Suppressor macrophage (primary cell): ENCODE measurements around the gene ROCK1.

ENCODE experiments used
- DNase-seq, 4 experiments: peaks; one replicate each; pipeline ENCODE4 v3.0.0-alpha.2; 2020 to 2022

The ROCK1 gene

GRCh38 chr18:21105936-21106335 is 5.7 kb downstream of the ROCK1 start:
- DNase-seq, result peak in 3 of 4 experiments; percentile 25 to 47 (median 39)

- no peak for DNase-seq
These were observed 10.4 kb downstream of the ROCK1 start for GRCh38 chr18:21101172-21101571.

GRCh38 chr18:21100678-21101077 is 10.9 kb downstream of the ROCK1 start:
- no peak for DNase-seq

- DNase-seq, result no peak
These were observed 11.5 kb downstream of the ROCK1 start for GRCh38 chr18:21100146-21100545.

GRCh38 chr18:21099442-21099841 is 12.2 kb downstream of the ROCK1 start:
- no peak for DNase-seq

GRCh38 chr18:21096760-21097159 is 14.9 kb downstream of the ROCK1 start:
- DNase-seq, result no peak

- no peak for DNase-seq
These were observed 18.5 kb downstream of the ROCK1 start for GRCh38 chr18:21093133-21093532.

GRCh38 chr18:21090680-21091079 is 20.9 kb downstream of the ROCK1 start:
- no peak for DNase-seq

GRCh38 chr18:21085579-21086166 is 25.9 kb downstream of the ROCK1 start:
- DNase-seq, result no peak

- DNase-seq, result no peak
These were observed 27.0 kb downstream of the ROCK1 start for GRCh38 chr18:21084511-21085078.

- DNase-seq, result no peak
These were observed 28.6 kb downstream of the ROCK1 start for GRCh38 chr18:21083017-21083416.

GRCh38 chr18:21081426-21081825 is 30.2 kb downstream of the ROCK1 start:
- no peak for DNase-seq

- DNase-seq, result no peak
These were observed 31.0 kb downstream of the ROCK1 start for GRCh38 chr18:21080576-21080975.

- no peak for DNase-seq
These were observed 37.0 kb downstream of the ROCK1 start for GRCh38 chr18:21074336-21075323.

GRCh38 chr18:21073180-21073579 is 38.4 kb downstream of the ROCK1 start:
- DNase-seq, result no peak

- DNase-seq, result no peak
These were observed 40.5 kb downstream of the ROCK1 start for GRCh38 chr18:21071071-21071470.

GRCh38 chr18:21069468-21069867 is 42.1 kb downstream of the ROCK1 start:
- no peak for DNase-seq

- no peak for DNase-seq
These were observed 47.3 kb downstream of the ROCK1 start for GRCh38 chr18:21064347-21064746.

- DNase-seq, result no peak
These were observed 48.6 kb downstream of the ROCK1 start for GRCh38 chr18:21063011-21063410.

GRCh38 chr18:21057112-21057511 is 54.5 kb downstream of the ROCK1 start:
- DNase-seq, result peak in 1 of 4 experiments; percentile 27

- no peak for DNase-seq
These were observed 55.1 kb downstream of the ROCK1 start for GRCh38 chr18:21056545-21056944.

GRCh38 chr18:21054252-21054821 is 57.3 kb downstream of the ROCK1 start:
- DNase-seq, result peak in 3 of 4 experiments; percentile 10 to 36 (median 26)

- DNase-seq, result no peak
These were observed 58.5 kb downstream of the ROCK1 start for GRCh38 chr18:21053127-21053526.
